Raji (cell line): ENCODE data around the gene PTPRM.

Experiments
- POLR2A ChIP-seq: IDR thresholded peaks from 2 replicates; pipeline ENCODE4 v1.6.1; 2011; ENCODE audit warnings: low read depth, low read length, control low read depth; ENCODE audit not compliant: insufficient read depth

PTPRM gene

DNA sequence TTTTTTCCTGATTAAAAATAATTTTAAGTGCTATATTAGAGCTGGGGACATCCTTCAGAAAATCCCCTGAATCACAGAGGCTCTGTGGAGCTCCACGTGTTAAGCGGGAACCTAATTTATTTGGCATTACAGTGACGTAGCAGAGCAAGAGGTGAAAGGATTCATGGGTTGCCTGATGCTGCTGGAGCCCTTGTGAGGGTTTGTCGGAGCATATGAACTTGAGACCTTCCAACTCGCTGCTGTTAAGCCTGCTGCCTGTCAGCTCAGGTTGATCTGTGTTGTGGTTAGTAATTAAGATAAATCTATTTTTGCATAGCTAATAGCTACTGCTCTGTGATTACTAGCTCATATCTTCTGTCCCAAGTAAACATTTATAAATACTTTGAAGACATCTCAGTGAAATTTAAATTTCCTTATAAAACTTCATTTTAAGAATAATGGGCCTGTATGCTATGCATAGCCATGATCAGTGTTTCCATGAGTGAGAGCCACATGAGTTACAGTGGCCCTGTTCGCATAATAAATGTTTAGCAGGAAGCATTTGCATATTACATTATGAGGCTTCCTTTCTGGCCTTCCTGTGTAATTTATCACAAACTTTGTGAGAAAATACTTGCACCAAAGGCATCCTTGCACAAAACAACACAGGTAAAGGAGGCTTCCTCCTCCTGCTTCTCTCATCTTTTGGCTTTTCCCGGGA lies 438.9 kb downstream of the PTPRM start:
- no peak for TF ChIP-seq POLR2A

DNA sequence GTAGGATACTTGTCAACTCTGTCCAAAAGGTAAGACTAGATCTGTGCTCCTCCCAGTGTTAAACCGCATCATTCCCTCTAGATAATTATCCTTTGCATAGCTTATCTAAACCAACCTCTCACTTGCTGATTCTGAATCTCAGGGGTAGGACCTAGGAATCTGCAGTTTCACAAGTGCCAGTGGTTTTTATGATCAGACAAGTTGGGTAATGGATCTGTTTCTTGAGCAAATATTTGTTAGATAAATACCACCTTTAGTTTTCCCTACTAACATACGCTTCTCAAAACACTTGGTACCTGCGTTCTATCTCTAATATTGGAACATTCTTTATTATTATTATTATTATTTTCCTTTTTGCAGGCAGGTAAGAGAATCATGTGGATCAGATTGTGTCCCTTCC lies 439.9 kb downstream of the PTPRM start:
- TF ChIP-seq POLR2A: no peak

DNA sequence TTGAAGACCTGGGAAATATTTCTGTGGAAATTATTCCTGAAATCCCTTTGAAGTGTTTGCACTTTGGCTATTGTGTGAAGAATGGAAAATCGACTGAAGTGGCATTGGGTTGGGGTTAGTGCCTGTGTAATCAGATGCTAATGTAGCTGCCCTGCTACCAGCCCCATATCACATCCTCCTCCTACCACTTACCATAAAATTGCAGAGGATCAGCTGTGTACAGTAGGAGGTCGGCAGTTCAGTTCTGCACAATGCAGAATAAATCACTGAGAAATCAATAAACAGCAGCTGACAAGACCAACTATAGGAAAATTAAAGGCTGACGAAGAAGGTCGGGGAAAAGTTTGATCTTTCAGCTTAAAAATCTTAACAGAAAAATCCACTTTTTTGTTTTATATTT lies 440.9 kb downstream of the PTPRM start:
- no peak for TF ChIP-seq POLR2A

DNA sequence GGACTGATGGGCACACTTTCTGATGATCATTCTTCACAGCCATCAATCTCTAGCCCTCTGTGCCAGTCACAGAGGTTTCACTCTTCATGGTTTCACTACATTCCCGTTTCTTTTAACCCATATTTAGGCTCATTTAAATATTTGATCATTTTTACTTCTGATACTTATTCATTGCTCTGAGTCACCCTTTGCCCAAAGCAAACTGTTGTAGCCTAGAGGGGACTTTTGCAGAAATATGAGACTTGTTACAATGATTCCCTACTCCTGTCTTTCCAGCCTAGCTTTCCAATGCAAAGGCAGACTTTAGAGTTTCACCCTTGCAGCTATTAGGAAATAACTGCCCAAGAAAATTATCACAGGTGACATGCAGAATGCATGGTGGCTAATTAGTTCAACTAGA lies 444.2 kb downstream of the PTPRM start:
- no peak for TF ChIP-seq POLR2A

DNA sequence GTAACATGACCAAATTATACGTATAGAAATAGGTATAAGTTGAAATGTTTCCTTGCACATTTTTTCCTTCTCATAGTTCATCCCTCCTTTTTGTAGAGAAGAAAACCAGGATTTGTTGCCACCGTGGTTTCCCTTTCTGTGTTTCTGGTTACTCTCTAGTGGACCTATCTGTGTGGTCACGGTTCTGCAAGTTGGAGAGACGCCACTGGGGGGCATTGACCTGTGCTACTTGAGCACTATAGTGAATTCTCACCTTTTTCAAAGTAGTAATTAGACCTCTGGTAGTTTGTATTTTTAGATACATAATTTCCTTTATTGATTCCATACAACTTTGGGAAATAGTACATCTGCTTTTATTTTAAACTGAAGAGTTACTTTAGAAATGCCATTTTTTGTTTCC lies 444.8 kb downstream of the PTPRM start:
- no peak for TF ChIP-seq POLR2A

DNA sequence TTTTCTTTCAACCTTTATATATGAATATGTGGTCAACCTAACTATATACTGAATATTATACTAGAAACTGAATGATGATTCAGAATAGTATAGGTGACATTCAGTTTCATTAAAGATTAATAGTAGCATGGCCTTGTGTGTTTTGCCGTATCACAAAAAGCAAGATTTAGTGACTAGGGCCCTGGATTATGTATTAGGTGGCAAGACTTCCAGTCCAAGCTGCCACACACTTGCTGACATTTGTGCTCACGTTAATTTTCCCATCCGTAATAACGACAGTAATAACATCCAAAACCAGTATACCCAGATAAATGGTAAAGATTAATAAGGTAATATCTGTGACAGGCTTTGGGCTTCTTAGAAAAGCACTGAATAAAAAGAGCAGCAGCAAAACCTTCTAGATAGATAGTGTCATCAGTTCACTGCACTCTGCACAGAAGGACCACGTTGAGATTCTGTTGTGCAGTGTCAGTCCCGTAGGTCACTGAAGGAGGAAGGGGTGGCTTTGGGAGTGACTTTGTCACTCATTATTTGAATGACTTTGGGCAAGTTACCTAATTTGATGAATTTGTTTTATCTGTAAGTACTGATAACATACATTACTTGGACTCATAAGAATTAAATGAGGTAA lies 451.7 kb downstream of the PTPRM start:
- TF ChIP-seq POLR2A: no peak

DNA sequence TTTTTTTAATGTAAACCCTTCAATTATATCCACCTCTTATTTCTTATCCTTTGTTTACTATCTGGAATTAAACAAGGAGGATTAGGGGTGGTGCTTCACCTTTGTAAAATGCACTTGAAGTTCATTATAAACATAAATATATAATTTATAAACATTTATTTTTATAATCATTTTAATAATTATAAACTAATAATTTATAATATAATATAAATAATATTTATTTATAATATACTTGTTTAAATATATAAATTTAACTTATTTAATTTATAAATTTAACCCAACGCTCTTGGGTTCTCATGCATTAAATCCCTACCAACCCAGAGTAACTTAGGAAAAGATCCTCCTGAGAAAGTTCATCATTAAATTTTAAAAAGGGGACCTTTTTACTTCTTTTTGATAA lies 452.5 kb downstream of the PTPRM start:
- TF ChIP-seq POLR2A: no peak

DNA sequence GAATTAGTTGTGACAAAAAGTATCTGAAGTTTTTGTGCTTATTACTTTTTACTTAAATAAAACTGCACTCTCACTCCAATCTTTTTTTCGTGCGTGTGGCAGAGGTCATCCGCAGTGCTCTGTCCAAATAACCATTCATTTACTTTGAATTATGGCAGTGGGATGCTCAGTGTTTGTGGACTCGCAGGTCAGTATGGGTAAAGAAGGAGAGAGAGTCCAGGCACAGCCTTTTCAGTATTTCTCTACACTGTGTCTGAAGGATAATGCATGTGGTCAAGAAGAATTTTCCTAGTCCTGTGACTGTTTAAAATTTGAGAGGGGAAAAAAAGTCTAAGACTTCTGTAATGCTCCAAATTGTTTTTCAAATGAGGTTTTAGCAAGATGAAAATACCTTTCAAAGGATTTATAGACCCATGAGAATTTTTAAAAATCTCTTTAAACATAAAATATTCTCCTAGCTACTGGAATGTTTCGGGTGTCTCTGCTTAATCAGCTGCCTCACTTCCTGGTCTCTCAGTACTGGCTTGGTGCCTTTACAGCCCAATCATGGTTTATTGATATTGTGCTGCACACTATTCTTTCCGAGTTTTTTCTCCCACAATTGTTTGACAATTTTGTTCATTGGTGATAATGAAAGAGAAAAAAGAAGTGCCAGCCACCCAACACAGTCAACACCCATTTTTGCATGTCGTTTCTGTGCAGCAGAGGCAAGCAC lies 453.2 kb downstream of the PTPRM start:
- TF ChIP-seq POLR2A: no peak

DNA sequence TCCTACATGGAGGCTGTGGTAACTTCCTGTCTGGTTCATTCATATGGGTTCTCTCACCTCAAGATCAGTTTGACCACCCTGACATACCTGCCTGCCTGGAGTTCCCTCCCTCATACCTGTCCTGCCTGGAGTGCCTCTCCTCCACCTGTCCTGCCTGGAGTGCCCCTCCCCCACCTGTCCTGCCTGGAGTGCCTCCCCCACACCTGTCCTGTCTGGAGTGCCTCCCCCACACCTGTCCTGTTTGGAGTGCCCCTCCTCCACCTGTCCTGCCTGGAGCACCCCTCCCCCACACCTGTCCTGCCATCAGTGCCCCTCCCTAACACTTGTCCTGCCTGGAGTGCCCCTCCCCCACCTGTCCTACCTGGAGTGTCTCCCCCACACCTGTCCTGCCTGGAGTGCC lies 461.9 kb downstream of the PTPRM start:
- no peak for TF ChIP-seq POLR2A

DNA sequence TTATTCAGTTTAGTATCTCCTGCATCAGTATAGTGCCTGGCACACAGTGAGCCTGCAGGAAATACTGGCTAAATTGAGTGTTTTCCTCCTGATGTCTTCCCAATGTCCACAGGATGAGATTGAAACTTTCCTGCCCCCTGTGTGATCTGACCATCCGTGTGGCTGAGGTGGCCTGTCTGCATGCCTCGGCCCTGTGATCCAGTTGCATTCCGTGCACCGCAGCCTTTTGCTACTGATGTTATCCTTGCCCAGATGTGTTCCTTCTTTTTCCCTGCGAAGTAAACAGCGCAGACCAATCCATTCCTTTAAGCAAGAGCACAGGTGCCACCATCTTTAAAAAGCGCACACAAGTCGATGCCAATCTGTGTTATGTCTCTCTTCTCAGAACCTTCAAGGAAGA lies 462.6 kb downstream of the PTPRM start:
- TF ChIP-seq POLR2A: no peak

DNA sequence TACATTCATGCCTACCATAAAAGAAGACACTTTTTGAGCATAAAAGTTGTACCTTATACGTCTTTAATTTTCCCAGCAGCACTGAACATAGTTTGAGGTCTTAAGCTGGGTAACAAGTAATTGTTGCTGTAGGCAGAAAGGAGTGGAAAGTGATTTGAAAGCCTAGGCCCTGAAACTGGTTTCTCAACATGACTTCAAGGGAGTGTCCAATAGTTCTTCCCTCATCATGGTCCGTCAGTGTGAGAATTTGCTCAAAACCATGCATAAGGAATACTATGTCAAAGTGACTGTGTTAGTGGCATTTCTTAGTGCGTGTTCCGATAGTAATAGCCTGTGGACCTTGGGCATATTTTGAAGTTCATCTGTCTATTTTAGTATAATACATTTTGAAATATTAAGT lies 463.1 kb downstream of the PTPRM start:
- TF ChIP-seq POLR2A: no peak

DNA sequence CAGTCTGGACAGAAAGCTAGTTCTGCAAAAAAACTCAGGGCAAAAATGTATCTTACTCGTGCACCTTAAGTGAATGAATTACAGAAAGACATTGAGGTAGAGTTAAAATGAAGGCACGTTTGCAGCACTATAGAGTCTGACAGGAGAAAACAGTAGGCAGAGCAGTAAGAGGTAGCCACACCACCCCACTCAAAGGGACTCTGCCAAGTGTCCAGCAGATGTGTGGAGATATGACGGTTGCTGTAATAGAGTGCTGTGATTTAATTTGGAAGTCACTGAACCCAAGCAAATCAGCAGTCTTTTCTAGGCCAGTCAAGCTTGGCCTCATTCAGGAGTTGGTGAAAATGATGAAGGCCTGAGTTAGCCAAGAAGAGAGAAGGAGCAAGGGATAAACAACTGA lies 464.4 kb downstream of the PTPRM start:
- TF ChIP-seq POLR2A: no peak

DNA sequence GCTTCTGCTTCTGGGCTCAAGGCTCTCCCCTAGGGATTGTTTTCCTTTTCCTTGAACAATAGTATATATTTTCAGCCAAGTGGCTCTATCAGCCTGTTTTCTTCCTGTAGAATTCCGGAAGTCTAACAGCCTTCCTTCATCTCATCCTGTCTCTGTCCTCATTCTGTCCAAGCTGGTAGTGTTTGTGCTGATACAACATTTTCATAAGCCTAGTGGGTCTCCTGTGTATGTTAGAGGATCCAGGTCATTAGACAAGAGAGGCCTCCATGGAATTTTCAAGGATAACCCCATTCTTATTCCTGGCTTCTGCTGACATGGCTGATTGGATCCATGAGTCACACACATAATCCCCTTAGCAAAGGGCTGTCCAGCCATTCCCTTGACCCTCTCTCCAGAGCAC lies 467.6 kb downstream of the PTPRM start:
- TF ChIP-seq POLR2A: no peak

DNA sequence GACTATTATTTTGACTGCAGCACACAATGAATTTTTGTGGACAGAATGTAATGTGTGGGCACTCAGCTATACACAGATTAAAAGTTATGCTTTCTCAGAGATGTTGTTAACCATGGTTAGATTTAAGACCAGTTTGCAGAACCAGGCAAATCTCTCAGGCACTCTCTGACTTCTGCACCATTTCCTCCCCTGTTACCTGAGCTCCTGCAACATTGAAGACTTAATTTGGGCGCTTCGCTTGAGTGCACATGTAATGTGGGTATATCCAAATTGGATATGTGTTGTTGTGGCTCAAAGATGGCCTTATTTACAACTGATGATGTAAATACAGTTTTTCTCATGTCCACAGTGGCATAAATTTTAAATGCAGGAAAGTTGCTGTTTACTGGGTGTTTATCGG lies 469.4 kb downstream of the PTPRM start:
- no peak for TF ChIP-seq POLR2A

DNA sequence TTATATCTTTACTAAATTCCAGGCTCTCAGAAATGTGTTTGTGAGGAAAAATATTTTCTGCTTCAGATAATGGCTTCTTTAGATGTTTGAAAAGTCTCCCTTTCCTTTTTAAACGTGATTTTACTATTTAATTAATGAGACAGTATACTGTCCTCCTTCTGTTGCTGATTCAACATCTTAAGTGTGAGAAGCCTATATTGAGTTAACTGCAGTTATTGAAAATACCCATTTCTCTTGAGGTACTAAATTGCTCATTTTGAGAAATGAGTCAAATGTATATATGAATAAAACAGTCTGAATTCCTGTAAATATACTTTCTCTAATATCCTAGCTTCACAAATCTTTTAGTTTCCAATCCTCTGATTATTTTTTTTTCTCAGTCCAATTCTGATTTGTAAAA lies 470.2 kb downstream of the PTPRM start:
- no peak for TF ChIP-seq POLR2A

DNA sequence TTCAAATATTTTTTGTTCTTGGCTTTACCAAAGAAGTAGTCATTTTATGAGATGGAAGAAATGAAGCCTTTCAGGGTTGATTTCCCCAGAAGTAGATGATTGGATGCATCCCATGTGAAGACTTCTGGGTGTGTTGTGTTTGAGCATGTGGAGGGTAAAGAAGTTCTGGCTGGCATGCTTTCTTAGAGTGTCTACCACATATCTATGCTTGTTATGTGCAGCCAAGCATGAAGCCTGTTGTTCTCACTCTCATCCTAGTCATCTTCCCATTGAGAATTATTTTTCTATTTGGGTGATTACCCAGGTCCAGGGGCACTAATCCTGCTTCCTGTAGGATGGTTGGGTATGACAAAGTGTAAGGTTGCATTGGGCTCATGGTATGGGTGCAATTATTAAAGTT lies 472.9 kb downstream of the PTPRM start:
- no peak for TF ChIP-seq POLR2A

DNA sequence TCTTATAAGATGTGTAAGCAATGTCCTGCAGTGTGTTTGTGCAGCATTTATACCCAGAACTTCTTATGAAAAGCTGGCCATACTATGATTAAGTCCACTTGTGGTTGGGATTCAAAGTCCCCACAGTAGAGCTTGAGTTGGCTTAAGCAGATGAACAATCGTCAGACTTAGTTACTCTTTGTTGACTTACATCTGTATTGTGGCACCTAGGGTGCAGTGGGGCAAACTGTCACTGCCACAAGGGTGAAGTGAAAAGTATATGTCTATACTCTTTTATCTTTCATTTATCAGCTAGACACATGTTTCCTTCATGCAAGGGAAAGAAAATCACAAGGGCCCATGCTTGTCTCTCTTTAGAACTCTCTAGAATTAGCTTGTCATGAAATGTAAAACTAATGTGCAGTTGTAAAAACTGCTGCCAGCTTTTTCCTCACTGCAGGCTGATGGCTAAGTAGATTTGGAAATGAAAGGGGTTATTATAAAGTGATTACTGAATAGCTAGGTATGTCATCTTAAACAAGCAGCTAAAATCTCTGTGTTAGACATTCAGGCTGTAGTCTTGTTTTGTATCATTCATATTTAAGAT lies 474.5 kb downstream of the PTPRM start:
- no peak for TF ChIP-seq POLR2A

DNA sequence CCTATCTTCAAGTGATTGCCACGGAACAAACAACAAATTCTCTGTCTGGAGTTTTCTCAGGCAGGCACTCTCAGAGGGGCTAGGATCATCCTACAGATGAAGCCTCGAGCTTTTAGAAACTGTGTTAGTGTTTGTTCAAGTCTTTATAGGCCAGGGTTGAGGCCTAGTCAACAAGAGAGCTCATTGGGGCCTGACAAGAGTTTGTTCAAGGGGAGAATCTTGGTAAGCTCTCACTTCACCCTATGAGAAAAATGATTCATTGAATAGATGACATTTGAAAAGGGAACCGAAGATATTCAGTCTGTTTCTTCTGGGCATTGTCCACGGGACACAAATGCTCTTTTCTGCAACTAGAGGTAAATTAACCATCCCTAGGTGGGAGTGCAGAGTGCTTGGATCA lies 476.9 kb downstream of the PTPRM start:
- TF ChIP-seq POLR2A: no peak
